GM21423 (cell line): ENCODE measurements around the gene IL26.

ENCODE experiments used
- ATAC-seq: cut with Tn5 transposase; IDR thresholded peaks from one replicate; pipeline ENCODE4 v1.9.1; 2021; ENCODE audit warnings: mild to moderate bottlenecking, moderate library complexity; ENCODE audit not compliant: unreplicated experiment

Gene IL26, protein sequence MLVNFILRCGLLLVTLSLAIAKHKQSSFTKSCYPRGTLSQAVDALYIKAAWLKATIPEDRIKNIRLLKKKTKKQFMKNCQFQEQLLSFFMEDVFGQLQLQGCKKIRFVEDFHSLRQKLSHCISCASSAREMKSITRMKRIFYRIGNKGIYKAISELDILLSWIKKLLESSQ

DNA sequence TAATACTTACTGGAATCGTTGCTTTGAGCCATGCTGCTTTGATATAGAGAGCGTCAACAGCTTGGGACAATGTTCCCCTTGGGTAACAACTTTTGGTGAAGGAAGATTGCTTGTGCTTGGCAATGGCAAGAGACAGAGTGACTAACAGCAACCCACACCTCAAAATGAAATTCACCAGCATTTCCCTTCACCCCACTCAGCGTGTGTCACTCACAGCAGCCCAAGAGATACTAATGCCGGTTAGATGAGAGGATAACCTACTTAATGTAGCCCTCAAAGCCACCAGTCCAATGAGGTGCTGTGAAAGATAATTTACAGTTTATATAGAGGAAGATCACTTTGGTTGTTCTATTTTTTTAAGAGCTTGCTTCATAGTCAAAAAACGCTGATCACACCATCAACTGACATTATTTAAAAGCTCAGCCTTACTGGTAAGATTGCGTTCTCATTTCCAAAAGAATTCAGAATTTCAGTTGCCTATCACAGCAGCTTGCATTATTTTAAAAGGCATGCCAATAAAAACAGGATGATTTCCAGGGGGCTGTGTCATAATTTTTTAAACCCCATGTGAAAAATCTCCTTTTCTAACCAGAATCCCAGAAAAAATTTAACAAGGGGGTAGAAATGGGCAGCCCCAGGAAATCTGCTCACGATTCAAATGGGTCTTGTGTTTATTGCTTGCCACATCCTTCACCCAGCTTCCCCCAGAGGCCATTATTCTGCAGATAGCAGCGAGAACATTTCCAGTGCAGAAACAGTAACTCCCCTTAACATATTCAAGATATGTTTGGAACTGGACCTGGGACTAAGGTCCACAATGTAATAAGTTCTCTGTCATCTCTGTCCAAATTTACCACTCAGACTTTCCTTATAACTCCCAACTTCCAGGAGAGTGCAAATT, at the start of gene IL26:
Gene IL26, minus strand, starts transcription at position 235 of the 901 bp plus-strand sequence. Its CDS starts 54 bp downstream, at position 181.
- ATAC-seq: no peak

DNA sequence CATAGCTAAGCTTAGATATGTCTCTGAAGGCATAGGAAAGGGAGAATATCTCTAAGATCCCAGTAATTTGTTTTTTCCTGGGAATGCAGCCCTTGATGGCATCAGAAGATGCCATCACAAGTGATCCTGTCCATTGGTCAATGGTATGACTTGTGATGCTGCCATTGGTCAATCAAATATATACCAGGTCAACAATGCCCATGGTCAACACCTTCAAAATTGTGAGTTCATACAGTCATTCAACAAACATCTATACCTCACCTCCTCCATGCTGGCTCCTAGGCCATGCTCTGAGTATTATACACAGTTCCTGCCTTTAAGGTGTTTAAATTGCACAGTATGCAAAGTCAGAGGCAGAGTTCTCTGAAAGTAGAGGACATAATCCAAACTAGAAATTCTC, 47.1 kb upstream of the IL26 start:
- ATAC-seq: no peak

DNA sequence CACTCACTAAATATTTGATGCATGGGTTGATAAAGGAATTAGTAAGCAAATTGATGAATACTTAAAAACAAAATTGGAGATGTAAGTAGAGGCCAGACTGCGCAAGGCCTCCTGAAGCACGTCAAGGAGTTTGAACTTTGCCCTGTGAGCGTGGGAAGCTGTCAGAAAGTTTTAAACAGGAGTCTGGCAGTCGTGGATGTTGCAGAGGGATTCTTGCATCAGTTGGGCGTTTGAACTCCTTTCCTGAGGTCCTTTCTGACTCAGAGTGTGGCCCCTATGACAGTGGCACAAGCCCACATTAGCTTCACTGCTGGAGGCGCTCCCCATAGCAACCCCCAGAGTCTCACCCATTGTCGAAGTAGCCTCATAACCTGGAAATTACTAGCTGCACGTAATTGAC, 45.7 kb upstream of the IL26 start:
- no peak for ATAC-seq

DNA sequence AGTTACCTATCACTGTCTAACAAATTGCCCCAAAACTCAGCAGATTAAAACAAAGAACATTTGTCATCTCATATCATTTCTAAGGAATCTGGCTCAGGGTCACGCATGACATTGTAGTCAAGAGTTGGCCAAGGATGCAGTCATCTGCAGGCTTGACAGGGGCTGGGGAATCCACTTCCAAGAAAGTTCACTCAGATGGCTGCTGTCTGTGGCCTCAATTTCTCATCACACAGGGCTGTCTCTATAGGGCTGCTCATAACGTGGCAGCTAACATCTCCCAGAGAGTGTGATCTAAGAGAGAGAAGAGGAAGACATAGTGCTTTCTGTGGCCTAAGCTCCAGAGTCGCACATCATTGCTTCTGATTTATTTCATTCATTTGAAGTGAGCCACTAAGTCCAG, 44.7 kb upstream of the IL26 start:
- ATAC-seq: no peak

DNA sequence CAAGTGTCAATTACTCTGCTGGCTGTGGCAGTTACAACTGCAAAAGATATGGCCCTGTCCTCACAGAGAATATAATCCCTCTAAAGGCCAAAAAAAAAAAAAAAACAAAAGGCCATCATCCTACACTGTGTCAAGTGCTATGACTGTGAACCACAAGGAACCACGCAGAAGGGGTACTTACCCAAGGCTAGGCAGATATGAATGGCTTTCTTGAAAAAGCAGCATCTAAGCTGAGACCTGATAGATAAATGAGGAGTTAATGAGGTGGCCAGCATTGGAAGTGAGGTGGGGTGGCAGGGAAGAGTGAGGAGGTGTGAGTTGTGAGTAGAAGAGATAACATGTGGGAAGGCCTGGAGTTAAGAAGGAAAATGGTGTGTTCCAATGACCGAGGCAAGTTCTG, 44.2 kb upstream of the IL26 start:
- no peak for ATAC-seq

DNA sequence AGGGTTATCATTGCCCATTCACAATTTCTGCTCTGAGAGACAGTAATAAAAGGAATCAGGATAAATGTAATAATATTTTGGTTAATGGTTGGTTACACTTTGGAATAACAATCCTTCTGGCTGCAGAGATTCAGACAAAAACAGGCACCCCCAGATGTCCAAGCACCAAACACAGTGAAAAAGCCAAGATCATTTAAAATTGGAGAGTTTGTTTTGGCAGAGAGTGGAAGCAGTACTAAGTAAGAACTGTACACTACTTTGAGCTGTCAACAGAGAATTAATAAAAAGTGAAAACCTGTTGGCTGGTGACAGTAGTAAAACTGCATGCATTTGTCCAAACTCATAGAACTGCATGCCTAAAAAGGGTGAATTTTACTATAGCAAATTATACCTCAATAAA, 43.4 kb upstream of the IL26 start:
- no peak for ATAC-seq

DNA sequence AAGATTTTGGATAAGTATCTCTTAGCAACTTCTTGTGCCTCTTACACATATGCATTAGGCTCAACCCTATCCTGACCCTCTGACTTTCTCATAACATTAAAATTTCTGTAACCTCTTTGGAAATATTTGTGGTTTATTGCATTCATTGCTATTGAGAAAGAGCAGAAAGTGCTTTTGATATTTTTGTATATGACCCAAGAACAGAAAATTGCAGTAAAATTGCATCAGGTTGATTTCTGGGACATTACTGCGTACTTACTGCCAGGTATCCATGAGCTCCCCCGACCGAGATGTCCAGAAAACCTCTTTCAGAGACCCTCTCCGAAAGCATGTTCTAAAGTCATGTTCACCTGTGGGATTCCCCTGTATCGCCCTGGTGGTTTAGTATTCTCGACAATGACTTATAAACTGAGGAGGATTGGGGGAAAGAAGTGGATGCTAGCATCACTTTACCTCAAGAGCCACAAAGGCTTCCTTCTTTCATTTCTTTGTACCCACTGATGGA, 42.3 kb upstream of the IL26 start:
- no peak for ATAC-seq

DNA sequence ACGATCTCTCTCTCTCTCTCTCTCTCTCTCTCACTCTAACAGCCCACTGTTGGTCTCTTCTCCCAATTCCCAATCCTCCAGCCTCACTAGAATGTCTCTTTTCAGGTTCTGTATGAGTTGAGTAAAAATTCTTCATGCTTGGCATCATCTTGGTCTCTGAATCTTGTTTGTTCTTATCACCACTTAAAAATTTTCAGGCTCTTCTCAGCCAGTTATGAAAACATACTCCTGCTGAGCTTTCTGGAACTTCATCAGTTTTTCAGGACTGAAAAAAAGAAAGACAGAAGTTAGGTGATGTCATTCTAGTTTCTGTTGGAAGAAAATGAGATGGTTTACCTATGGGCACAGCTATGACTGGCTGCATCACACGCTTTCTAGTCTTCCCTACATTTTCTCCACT, 39.2 kb upstream of the IL26 start:
- ATAC-seq: no peak

DNA sequence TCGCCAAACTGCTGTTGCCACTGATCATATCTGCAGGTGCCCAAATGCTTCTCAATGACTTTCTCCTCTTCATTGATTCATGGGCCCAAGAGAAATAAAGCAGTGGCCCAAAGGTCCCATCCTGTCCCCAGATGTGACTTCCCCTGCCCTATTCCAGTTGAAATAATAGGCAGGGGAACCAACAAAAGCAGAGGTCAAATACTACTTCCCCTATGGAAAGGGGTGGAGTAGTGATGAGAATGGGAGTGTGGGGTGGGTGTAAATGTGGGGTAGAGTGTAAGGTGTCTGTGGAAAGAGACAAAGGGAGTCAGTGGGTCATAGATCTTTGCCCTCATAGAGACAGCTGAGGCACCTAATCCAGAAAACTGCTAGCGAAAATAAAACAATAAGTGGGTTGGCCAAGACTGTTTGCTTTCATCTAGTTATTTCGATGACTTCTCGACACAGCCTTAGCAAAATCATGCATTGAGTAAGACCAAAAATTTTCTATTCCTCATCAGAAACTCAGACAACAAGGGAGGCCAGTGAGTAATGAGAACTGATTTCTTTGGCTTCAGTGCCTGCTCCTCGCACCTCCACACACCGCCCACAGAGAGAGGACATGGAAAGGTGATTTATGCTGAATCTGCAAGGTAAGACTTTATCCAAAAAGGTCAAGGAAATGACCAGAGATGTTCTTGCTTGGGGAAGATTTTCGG, 38.7 kb upstream of the IL26 start:
- ATAC-seq: no peak

DNA sequence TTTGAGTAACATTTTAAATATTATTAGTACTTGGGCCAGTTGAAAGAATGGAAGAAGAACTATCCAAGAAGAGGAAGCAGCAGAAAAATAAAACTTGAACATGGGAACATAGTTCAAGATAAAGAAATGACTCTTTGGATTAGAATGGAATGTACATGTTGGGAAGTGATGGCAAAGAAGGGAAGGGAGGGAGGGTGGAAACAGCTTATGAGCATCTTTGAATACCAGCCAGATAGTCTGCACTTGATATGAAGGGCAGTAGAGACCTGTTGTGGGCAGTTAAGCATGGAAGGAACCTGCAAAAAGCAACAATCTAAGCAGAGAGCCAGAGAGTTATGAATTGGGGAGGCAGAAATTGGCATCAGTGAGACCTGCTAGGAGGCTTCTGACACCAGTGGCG, 37.8 kb upstream of the IL26 start:
- no peak for ATAC-seq

DNA sequence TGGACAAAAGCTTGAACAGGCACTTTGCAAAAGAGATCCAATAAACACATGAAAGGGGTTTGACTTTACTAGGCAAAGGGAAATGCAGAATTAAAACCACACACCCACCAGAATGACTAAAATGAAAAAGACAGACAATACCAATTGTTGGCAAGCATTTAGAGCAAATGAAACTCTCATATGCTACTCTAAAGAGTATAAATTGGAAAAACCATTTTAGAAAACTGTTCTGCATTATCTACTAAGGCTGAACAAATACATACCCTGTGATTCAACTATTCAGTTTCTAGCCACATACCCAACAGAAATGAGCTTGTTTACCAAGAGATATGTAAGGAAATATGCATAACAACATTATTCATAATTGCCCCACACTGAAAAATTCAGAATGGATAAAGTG, 36.3 kb upstream of the IL26 start:
- ATAC-seq: no peak

DNA sequence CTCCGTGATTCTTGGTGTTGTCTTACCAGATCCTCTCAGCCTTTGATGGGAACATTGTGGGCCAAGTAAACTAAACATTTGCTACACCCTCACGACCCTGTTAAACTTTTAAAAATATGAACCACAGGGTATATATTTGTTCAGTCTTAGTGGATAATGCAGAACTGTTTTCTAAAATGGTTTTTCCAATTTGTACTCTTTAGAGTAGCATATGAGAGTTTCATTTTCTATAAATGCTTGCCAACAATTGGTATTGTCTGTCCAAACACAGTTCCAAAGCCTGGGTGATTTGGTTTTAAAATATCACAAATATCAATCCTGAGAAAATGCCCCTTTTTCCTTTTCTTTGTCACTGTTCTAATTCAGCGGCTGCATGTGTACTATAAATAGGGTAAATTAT, 34.5 kb upstream of the IL26 start:
- ATAC-seq: no peak

DNA sequence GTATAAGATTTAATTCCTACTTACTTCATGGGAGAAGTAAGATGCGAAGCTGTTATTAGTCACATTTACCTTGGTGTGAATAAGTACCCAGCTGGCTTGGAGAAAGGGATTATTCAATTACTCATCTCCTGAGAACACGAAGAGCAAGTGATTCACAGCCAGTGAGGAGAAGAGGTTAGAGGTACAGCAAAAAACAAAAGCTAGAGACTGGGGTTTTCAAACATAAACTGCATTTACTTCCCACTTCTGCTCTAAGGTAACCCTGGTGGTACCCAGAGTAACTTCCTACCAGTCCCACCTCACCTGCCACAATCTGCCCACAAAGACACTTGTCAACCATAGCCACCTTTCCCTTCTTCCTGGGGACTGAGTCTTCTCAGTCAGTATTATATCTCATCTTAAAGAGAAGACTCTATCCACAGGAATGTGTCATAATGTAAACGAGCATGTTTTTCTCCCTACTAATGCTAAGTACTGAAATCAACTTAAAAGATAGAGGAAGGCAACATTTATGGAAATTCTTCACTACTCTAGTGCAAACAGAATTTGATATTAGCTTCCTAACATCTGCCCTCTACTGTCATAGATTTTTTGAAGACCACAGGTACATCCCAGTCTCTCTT, 33.8 kb upstream of the IL26 start:
- no peak for ATAC-seq

DNA sequence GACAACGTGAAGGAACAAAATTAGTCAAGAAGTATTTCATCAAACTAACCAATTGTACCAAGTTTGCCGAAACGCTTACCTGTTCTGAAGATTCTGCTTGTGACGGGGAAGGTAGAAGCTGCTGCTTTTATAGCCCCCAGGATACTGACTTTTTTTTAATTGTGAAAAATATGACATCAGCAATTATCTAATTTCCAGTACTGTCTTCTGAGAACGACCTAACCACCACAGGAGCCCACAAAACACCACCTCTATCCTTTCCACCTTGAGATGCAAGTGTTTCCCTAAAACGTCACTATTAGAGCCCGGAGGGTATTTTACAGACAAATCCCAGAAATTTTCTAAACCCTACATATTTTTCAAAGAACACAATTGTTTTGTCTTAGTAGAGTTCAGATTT, 27.9 kb upstream of the IL26 start, which contains the start of gene IL22:
Gene IL22, minus strand, starts transcription at position 101 of the 400 bp plus-strand sequence. CDS start 156 bp downstream, outside the sequence.
- no peak for ATAC-seq

DNA sequence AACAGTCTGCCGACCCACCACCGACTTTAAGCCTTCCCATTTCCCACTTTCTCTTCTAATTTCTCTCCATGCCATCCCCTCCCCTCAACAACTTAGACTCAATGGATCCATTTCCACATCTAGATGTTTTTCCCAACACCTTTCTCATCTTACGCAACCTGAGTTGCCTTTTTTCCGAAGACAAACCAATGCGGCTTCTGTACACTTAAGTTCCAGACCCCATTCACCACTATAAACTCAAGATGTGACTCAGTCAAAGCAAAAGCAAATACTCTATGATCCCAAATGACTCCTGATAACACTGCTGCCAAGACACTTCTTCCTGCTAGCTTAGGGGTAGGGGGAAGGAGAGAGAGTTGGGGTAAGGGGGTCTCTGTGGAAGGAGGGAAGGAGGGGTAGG, 26.5 kb upstream of the IL26 start:
- no peak for ATAC-seq

DNA sequence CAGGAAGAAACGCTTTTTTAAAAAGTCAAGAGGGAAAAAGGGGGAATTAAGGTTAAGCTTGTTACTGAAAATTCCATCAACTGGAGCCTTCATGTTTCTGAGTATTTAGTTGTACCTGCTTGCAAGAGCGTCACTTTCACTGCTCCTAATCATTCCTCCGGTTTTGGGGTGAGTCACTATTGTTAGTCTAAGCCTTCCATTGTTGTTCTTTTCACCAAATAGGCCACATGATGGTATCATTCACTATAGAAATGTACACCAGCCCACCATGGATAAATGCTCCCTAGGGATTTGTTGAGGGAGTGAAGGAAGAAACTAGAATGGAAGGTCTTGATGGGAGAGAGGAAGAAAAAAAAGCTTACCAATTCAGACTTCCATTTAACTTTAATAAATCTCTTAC, 24.8 kb upstream of the IL26 start:
- no peak for ATAC-seq

DNA sequence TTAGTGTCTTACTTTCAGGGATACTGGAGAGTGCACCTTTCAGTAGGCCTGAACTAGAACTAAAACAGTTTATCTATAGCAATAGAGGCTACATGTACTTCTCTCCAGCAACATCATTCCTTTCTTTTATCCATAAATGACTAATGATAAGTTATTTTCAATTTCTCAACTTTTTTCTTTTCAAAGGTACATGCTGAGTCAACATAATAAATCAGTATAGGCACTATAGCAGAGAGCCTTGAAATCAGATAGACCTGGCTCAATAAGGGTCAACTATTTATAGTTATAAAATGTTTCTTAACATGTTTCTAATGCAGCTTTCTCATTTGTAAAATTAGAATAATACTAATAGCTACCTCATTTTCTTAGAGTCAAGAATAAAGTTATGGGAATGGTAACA, 22.2 kb upstream of the IL26 start:
- ATAC-seq: no peak

DNA sequence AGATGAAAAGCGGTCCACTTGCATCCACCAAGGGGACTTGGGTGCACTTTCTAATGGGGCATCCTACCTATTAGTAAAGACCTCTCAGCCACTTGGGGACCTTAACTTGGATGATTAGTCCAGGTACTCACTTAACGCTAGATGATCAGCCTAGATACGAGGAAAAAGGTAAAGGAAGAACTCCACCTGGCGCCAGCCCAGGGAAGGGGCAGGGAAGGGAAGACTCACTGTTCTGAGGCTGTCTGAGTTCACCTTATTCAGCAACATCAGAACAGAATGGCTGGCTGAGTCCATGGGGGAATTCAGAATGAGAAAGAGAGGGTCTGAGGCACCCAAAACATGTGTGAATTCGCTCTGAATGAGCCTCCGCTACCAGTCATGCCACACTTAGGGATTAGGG, 20.7 kb upstream of the IL26 start:
- no peak for ATAC-seq

DNA sequence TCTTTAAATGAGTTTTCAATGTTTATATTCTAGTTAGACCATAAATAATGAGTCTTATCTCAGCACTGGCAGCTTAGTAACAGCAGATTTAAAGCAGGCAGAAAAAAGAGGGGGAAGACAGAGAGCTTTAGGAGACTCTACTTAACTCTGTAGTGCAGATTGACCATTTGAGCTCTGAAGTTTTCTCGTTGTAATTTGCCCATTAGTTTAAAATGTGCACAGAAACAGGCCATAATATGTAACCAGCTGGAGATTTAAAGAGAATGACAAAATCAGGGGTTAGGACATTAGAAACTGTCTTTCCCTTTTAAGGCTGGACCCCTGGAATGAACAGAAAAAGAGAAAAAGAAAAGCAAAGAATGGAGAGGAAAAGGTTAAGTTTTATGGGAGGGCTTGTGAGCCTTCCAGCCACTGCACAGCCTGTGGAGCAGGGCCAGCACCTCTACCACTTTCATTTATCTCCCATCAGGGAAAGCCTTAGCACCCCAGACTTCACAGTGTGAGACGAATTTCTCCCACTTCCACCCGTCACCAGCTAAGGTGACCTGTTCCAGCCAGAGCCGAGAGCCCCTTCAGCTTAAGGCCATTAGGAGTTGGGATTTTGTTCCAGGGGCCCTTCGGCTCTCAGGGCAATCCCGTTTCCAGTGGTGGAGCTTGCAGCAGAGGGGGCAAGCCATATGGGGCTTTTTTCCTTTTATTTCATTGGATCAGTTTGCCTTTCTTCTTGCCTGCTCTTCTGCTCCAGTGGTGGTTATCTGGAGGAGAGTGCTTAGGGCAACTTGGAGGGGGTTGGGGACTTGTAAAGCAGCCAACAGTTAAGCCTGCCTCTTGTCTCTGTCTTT, 19.8 kb upstream of the IL26 start:
- ATAC-seq: no peak

DNA sequence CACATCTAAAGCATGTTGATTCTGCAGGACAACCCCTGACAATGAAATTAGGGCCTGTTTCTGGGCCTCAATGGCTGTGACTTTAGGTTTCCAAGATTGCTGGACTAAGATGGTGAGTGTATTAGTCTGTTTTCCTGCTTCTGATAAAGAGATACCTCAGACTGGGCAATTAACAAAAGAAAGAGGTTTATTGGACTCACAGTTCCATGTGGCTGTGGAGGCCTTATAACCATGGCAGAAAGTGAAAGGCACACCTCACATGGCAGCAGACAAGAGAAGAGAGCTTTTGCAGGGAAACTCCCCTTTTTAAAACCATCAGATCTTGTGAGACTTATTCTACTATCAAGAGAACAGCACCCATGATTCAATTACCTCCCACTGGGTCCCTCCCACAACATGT, 17.2 kb upstream of the IL26 start:
- no peak for ATAC-seq
